Activated T-cell treated with anti-CD3 and anti-CD28 coated beads, Interleukin-2, amount 50 U/mL, for 4 hours (primary cell): ENCODE data around the gene SLC7A7. TPM values are rescaled to one million over a fixed set of nuclear protein-coding genes. Genes with fewer than 3 reads are reported as not detected.
A peak's percentile ranks its signal among the peaks of the same experiment; 100 is the strongest.
"Not testable (repeated sequence)": the region's sequence is repeated elsewhere in the genome, so short reads cannot be mapped to it uniquely, and the experiment has no call there.

Experiments used
- ATAC-seq, 2 donors: fragments of 200-7000 bp; cut with Tn5 transposase; one replicate each; pipeline ENCODE4 v1.10.0; 2021
- DNase-seq: peaks from one replicate; pipeline ENCODE4 v3.0.0-alpha.2; 2020
- H3K27me3 Mint-ChIP-seq: one replicate; pipeline ENCODE4 v1.8.0; 2021; ENCODE audit warnings: low read depth, mixed read lengths
- H3K36me3 Mint-ChIP-seq: one replicate; pipeline ENCODE4 v1.8.0; 2022; ENCODE audit warnings: mixed read lengths; ENCODE audit not compliant: insufficient read depth
- H3K4me1 Mint-ChIP-seq: one replicate; pipeline ENCODE4 v1.8.0; 2021; ENCODE audit warnings: low read depth, mixed read lengths
- H3K4me3 Mint-ChIP-seq: one replicate; pipeline ENCODE4 v1.8.0; 2021; ENCODE audit warnings: mild to moderate bottlenecking, moderate library complexity, mixed read lengths
- H3K9me3 Mint-ChIP-seq: one replicate; pipeline ENCODE4 v1.8.0; 2021; ENCODE audit warnings: mixed read lengths
- total RNA-seq, 3 donors: library from RNA; stranded (reverse); gene quantifications; one replicate each; pipeline ENCODE4 v1.2.1, GENCODE V29; 2021

The SLC7A7 gene
- total RNA-seq, 3 donors from 2014 or later = 0.16 to 0.51 (median 0.19) TPM

DNA sequence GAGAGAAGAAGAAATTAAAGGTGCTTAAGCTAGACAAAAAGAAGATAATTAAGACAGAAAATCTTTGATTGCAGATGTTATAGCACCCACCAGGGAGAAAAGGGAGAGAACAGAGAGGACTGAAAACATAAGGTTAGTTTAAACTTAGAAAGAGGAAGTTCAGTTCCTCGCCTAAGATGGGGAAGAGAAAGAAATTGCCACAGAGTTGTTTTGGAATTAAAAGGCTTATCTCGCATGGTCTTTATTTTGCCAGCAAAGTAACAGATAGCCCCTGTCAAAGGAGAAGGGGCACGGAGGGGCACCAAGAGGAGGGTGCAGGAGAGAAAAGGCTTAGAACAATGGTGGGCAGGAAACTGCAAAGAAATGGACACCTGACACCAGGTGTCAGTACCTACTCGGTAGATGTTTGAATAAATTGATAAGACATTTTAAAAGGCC, 66.6 kb downstream of the SLC7A7 start:
- H3K4me3 Mint-ChIP-seq = no peak overlapping the region
- peaks cover 19% of the 10 kb centered on the region for H3K27me3 Mint-ChIP-seq
- ATAC-seq = no peak
- H3K4me1 Mint-ChIP-seq = peaks cover 4% of the 10 kb centered on the region
- no peaks in the 10 kb centered on the region for H3K9me3 Mint-ChIP-seq
- DNase-seq = no peak
- no peaks in the 10 kb centered on the region for H3K36me3 Mint-ChIP-seq

DNA sequence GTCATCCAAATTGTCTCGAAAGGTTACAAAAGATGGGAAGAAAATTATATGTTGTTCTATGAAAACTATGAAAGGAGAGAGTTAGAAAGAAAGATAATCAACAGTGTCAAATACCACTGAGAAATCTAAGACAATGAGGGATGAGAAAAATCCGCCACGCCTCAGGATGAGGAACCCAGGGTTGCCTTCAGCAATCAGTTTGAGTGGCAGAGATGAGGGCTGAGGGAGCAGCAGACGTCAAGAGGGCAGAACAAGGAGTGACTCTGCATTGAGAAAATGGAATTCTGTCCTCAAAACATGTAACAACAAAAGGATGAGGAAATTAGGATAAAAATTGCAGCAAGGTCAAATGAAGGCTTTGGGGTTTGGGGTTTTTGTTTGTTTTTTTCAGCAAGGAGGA, 67.0 kb downstream of the SLC7A7 start:
- Mint-ChIP-seq H3K27me3 (peaks cover 19% of the 10 kb centered on the region), H3K9me3 (no peaks in the 10 kb centered on the region), H3K36me3 (no peaks in the 10 kb centered on the region), H3K4me3 (no peak overlapping the region), H3K4me1 (peaks cover 4% of the 10 kb centered on the region)
- DNase-seq = no peak
- no peak for ATAC-seq

DNA sequence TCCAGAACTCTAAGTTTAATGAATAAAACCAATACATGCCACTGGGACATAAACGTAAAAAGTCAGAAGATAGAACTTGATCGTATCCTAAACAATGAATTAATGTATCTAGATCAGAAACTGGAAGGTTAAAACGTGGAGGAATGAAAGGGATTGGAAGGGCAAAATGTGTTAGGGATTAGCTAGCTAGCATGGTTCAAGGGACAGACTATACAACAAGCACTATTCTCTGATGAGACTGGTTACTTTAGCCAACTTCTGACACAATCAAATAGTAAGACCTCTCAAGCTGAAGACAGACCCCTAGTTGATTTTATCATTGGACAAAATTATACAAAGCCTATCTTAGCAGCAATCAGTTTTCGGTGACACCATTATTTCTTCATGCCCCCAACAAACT, 67.5 kb downstream of the SLC7A7 start:
- Mint-ChIP-seq H3K27me3 (peaks cover 19% of the 10 kb centered on the region), H3K4me1 (peaks cover 4% of the 10 kb centered on the region), H3K4me3 (no peak overlapping the region), H3K9me3 (no peaks in the 10 kb centered on the region), H3K36me3 (no peaks in the 10 kb centered on the region)
- DNase-seq = no peak
- no peak for ATAC-seq

DNA sequence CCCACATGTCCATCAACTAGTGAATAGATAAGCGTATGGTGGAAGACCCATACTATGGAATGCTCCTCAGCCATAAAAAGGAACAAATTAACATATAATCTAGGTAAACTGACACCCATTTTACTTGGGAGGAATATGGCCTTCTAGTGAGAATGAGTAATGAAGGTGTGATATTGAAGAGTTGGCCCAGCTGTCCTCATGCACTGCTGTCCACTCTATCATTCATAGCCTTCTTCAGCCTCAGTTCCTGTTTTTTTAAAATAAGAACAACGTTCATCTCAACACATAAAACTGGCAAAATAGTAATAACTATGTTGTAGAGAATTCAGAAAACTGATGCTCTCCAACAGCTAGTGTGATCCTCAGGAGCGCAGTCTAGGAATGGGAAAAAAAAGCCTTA, 75.2 kb downstream of the SLC7A7 start:
- no peaks in the 10 kb centered on the region for H3K9me3 Mint-ChIP-seq
- no peaks in the 10 kb centered on the region for H3K36me3 Mint-ChIP-seq
- no peak overlapping the region for H3K4me3 Mint-ChIP-seq
- no peak for ATAC-seq
- peaks cover 6% of the 10 kb centered on the region for H3K27me3 Mint-ChIP-seq
- H3K4me1 Mint-ChIP-seq = peaks cover 4% of the 10 kb centered on the region
- no peak for DNase-seq

DNA sequence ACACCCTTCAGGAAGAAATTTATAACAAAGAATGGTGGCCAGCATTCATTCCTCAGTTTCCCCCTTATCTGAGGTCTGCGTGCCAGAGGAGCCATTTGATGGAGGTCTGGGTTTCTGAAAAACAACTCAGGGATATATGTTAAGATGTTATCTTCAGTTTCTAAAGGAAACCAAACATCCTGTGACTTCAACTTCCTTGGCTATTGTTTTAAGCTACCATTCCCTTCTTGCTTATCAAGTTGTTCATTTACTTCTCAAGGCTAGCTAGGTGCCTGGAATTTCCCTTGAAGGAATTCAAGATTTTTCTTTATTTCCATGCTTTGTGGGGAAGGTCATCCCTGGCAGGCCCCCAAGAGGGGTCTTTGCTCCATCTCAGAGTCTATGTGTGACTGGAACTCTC, 75.8 kb downstream of the SLC7A7 start:
- Mint-ChIP-seq H3K9me3 (no peaks in the 10 kb centered on the region), H3K4me3 (no peak overlapping the region), H3K27me3 (peaks cover 6% of the 10 kb centered on the region), H3K4me1 (peaks cover 4% of the 10 kb centered on the region), H3K36me3 (no peaks in the 10 kb centered on the region)
- no peak for ATAC-seq
- no peak for DNase-seq

DNA sequence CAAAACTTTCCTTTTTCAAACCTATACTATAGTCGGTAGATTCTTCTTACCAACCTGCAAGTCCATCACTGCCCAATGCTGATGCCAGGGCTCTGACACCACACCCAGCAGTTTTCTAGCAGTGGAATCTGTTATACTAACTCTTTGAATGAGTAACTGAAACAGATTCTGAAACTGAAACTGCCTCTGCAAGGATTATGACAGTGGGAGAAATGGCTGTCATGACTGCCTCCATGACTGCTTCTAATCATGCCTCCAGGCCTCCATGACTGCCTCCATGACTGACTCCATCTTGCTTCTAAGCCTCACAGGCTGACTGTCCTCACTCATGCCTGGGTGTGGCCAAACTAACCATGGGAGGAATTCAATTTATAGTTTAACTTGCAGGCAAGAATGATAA, 78.2 kb downstream of the SLC7A7 start:
- no peaks in the 10 kb centered on the region for H3K27me3 Mint-ChIP-seq
- DNase-seq (no peak), ATAC-seq (peak; percentile 93 to 97)
- H3K4me1 Mint-ChIP-seq = peaks cover 4% of the 10 kb centered on the region
- H3K9me3 Mint-ChIP-seq = no peaks in the 10 kb centered on the region
- H3K36me3 Mint-ChIP-seq = no peaks in the 10 kb centered on the region
- no peak overlapping the region for H3K4me3 Mint-ChIP-seq

DNA sequence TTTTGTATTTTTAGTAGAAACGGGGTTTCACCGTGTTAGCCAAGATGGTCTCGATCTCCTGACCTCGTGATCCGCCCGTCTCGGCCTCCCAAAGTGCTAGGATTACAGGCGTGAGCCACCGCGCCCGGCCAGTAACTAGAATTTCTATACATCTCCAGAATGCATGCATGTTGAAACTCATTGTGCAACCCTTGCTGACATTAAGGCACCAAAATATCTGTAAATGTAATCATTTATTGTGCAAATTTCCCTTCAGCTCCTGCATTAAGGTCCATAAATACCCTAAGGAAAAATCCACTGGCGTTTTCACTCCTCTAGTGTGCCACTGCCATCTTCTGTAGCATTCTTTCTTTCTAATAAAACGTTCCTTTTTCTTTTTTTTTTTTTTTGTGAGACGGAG, 78.9 kb downstream of the SLC7A7 start:
- H3K36me3 Mint-ChIP-seq, DNase-seq, H3K9me3 Mint-ChIP-seq, H3K4me3 Mint-ChIP-seq, ATAC-seq, H3K27me3 Mint-ChIP-seq, H3K4me1 Mint-ChIP-seq: not testable (repeated sequence)

DNA sequence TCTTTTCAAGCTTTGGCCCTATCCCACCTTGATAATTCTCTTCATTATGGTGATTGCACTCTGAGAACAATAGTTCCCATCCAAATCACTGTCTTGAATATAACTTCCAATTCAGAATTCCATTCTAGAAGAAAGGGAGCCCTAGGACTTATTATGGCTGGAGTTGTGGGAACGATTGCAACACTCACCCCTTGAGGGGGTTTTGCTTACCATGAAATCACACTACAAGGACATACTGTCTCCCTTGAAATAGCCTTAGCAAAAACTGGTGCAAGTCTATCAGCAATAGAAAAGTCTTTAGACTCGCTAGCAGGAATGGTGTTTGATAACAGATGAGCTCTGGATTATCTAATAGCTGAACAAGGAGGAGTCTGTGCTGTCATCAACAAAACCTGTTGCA, 80.1 kb downstream of the SLC7A7 start:
- Mint-ChIP-seq H3K27me3 (peaks cover 2% of the 10 kb centered on the region), H3K4me1 (peaks cover 4% of the 10 kb centered on the region), H3K36me3 (no peaks in the 10 kb centered on the region), H3K4me3 (no peak overlapping the region), H3K9me3 (no peaks in the 10 kb centered on the region)
- DNase-seq = no peak
- no peak for ATAC-seq

DNA sequence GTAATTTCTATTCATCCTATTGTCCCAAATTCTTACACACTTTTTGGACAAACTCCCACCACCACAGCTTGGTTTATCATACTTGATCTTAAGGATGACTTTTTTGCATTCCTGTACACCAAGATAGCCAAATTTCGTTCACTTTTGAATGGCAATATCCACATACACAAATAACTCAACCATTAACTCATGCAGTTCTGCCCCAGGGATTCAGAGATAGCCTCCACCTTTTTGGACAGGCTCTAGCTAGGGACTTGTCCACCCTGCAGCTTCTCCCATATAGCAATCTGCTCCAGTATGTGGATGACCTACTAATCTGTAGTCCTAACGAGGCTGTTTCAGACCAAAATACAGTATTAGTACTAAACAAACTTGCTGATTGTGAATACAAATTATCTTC, 81.4 kb downstream of the SLC7A7 start:
- Mint-ChIP-seq H3K4me3 (no peak overlapping the region), H3K36me3 (no peaks in the 10 kb centered on the region), H3K4me1 (peaks cover 4% of the 10 kb centered on the region), H3K9me3 (no peaks in the 10 kb centered on the region), H3K27me3 (peaks cover 2% of the 10 kb centered on the region)
- DNase-seq = no peak
- no peak for ATAC-seq

DNA sequence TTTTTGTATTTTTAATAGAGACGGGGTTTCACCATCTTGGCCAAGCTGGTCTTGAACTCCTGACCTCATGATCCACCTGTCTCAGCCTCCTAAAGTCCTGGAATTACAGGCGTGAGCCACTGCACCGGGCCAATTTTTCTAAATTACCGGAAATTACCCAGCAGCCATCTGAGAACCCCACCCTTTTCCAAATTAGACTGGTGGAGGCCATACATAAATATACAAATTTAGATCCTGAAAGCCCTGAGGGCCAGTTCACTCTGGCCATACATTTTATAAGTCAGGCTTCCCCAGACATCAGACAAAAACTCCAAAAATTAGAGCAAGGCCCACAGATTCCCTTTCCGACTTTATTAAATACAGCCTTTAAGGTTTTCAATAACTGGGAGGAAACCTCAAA, 83.2 kb downstream of the SLC7A7 start:
- H3K9me3 Mint-ChIP-seq, H3K4me3 Mint-ChIP-seq, H3K4me1 Mint-ChIP-seq, ATAC-seq, H3K36me3 Mint-ChIP-seq, H3K27me3 Mint-ChIP-seq, DNase-seq: not testable (repeated sequence)

DNA sequence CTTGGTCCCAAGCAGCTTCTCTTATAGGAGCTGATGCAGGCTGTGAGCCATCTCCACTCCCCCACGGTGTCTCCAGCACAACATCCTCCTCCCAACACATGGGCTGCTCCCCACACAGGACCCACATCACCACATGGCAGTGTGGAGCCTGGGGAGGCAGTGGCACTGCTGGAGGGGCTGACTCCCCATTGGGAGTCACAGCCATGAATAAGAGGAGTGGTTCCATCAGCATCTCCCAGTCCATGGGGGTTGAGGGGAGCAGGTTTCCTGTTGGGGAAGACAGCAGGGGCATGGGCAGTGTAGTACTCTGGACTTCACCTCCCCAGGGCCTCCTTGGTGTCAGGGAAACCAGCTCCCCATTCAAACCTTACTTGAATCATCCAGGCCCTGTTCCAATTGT, 89.2 kb downstream of the SLC7A7 start:
- Mint-ChIP-seq H3K4me3 (no peak overlapping the region), H3K27me3 (no peaks in the 10 kb centered on the region), H3K9me3 (no peaks in the 10 kb centered on the region), H3K4me1 (no peaks in the 10 kb centered on the region), H3K36me3 (no peaks in the 10 kb centered on the region)
- DNase-seq (no peak), ATAC-seq (no peak)

DNA sequence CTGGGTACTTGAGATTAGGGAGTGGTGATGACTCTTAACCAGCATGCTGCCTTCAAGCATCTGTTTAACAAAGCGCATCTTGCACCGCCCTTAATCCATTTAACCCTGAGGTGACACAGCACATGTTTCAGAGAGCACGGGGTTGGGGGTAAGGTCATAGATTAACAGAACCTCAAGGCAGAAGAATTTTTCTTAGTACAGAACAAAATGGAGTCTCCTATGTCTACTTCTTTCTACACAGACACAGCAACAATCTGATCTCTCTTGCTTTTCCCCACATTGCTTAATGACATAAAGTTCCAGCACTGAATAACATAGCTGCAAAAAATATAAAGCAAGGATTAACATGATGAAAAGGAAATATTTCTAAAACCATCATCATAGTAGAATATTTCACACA, 89.9 kb downstream of the SLC7A7 start:
- ATAC-seq, H3K4me1 Mint-ChIP-seq, DNase-seq, H3K27me3 Mint-ChIP-seq, H3K4me3 Mint-ChIP-seq, H3K36me3 Mint-ChIP-seq, H3K9me3 Mint-ChIP-seq: not testable (repeated sequence)

DNA sequence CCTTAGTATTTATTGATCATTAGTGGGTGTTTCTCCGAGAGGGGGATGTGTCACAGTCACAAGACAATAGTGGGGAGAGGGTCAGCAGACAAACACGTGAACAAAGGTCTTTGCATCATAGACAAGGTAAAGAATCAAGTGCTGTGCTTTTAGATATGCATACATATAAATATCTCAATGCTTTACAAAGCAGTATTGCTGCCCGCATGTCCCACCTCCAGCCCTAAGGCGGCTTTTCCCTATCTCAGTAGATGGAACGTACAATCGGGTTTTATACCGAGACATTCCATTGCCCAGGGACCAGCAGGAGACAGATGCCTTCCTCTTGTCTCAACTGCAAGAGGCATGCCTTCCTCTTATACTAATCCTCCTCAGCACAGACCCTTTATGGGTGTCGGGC, 90.4 kb downstream of the SLC7A7 start:
- H3K9me3 Mint-ChIP-seq, H3K36me3 Mint-ChIP-seq, H3K4me1 Mint-ChIP-seq, H3K4me3 Mint-ChIP-seq, ATAC-seq, H3K27me3 Mint-ChIP-seq, DNase-seq: not testable (repeated sequence)

DNA sequence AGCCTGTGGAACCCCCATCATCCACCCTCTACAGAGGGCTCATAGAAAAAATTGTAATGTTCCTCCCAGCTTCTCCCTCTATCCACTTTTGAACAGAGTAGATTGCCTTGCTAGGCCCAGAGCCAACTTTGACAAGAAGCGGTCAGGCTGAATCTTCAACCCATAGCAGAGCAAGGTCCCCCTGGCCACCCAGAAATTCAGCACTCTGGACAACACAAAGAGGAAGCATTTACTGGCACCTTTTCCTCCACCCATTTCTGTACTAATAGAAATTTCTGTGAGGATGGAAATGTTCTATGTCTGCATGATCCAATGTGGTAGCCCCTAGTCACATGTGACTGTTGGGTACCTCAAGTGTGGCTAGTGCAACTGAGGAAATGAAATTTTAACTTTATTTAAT, 91.4 kb downstream of the SLC7A7 start:
- Mint-ChIP-seq H3K36me3 (no peaks in the 10 kb centered on the region), H3K27me3 (no peaks in the 10 kb centered on the region), H3K4me1 (no peaks in the 10 kb centered on the region), H3K9me3 (no peaks in the 10 kb centered on the region), H3K4me3 (no peak overlapping the region)
- DNase-seq = no peak
- no peak for ATAC-seq
